Keratinocyte (primary cell): Measurements from ENCODE around the gene TAMALIN.

Experiments used
- CTCF ChIP-seq, 3 experiments: IDR thresholded peaks in 1 of 3; conservative IDR thresholded peaks in 1 of 3; optimal IDR thresholded peaks in 1 of 3; 2 replicates in 2 of 3; 3 replicates in 1 of 3; pipeline versions ENCODE3 to v1.5.1; 2011; ENCODE audit warnings: low read length in 3 of 3, mild to moderate bottlenecking in 3 of 3, moderate library complexity in 2 of 3, control low read depth in 1 of 3, inconsistent platforms in 1 of 3; ENCODE audit not compliant: insufficient read depth in 2 of 3; ENCODE audit errors: extremely low read depth in 1 of 3
- EZH2 ChIP-seq: IDR thresholded peaks from one replicate; pipeline ENCODE4 v1.6.1; 2012; ENCODE audit warnings: inconsistent platforms, mild to moderate bottlenecking, low read length, moderate library complexity

- TF ChIP-seq CTCF (optimal IDR thresholded peaks at IDR 0.05 in 1 of 3, IDR thresholded peaks at IDR 0.05 in 1 of 3, conservative IDR thresholded peaks at IDR 0.05 in 1 of 3; ENCODE audit: extremely low read depth in 1 of 3, insufficient read depth in 2 of 3, low read length in 3 of 3) (no peak), EZH2 (no peak)
Observed at GRCh38 chr12:51975196-51975595, 31.6 kb upstream of the TAMALIN start.
